ENCODE results near the gene STIMATE.

Gene STIMATE

GRCh38 chr3:52897130-52898122, at the start of gene STIMATE:
Gene STIMATE (minus strand): TSS chr3:52897548. CDS start chr3:52897450, 98 bp downstream.
- DNase-seq, result no peak

- DNase-seq, result no peak
These were observed 42.3 kb upstream of the STIMATE start for GRCh38 chr3:52939600-52939999.

- no peak for DNase-seq
These were observed 37.5 kb upstream of the STIMATE start for GRCh38 chr3:52934630-52935530.

- no peak for DNase-seq
These were observed 34.5 kb upstream of the STIMATE start for GRCh38 chr3:52931889-52932288.

- no peak for DNase-seq
These were observed 34.0 kb upstream of the STIMATE start for GRCh38 chr3:52931328-52931727.

GRCh38 chr3:52930748-52931147, 33.4 kb upstream of the STIMATE start:
- DNase-seq, result no peak

- no peak for DNase-seq
These were observed 29.2 kb upstream of the STIMATE start for GRCh38 chr3:52926554-52926953.

- no peak for DNase-seq
These were observed 28.3 kb upstream of the STIMATE start for GRCh38 chr3:52925405-52926313.

- no peak for DNase-seq
These were observed 26.6 kb upstream of the STIMATE start for GRCh38 chr3:52923963-52924362.

- no peak for DNase-seq
These were observed 23.5 kb upstream of the STIMATE start for GRCh38 chr3:52920841-52921240.

GRCh38 chr3:52917044-52917443, 19.7 kb upstream of the STIMATE start:
- DNase-seq, result no peak

GRCh38 chr3:52915294-52915693, 17.9 kb upstream of the STIMATE start:
- no peak for DNase-seq

- no peak for DNase-seq
These were observed 15.8 kb upstream of the STIMATE start for GRCh38 chr3:52912885-52913731.

GRCh38 chr3:52910823-52911222, 13.5 kb upstream of the STIMATE start:
- DNase-seq, result no peak

GRCh38 chr3:52907497-52907896, 10.1 kb upstream of the STIMATE start:
- no peak for DNase-seq

GRCh38 chr3:52904552-52904951, 7.2 kb upstream of the STIMATE start:
- no peak for DNase-seq

- DNase-seq, result no peak
These were observed 6.7 kb upstream of the STIMATE start for GRCh38 chr3:52904000-52904399.

GRCh38 chr3:52896613-52897012, 735 bp downstream of the STIMATE start:
- no peak for DNase-seq

- no peak for DNase-seq
These were observed 1.2 kb downstream of the STIMATE start for GRCh38 chr3:52896151-52896550.

GRCh38 chr3:52895418-52895817, 1.9 kb downstream of the STIMATE start:
- no peak for DNase-seq

- no peak for DNase-seq
These were observed 2.6 kb downstream of the STIMATE start for GRCh38 chr3:52894756-52895155.
